OCI-LY3 (cell line): ENCODE results near the gene TSPO2.

Experiments used
- H2AFZ ChIP-seq: fragments of 200-600, 300-600 bp; shearing (Covaris generic); 2 replicates; pipeline ENCODE4 v1.6.0; 2014; ENCODE audit warnings: antibody characterized with exemption, low read depth, low read length
- H3K27ac ChIP-seq: fragments of 200-600, 300-600 bp; sonication (generic); 2 replicates; pipeline ENCODE4 v1.5.1; 2014; ENCODE audit warnings: mild to moderate bottlenecking, low read length, moderate library complexity, mixed read lengths
- H3K27me3 ChIP-seq: fragments of 200-600, 300-600 bp; sonication (generic); 2 replicates; pipeline ENCODE4 v1.6.1; 2014; ENCODE audit warnings: low read depth, low read length, mixed read lengths
- H3K36me3 ChIP-seq: fragments of 200-600, 300-600 bp; sonication (generic); replicated peaks from 2 replicates; pipeline ENCODE3; 2014; ENCODE audit warnings: low read depth, low read length, mixed read lengths
- H3K4me1 ChIP-seq: fragments of 300-600, 200-600 bp; sonication (generic); 2 replicates; pipeline ENCODE4 v1.6.1; 2014; ENCODE audit warnings: low read length, mixed read lengths
- H3K4me2 ChIP-seq: fragments of 200-600, 300-600 bp; sonication (generic); 2 replicates; pipeline ENCODE4 v1.6.1; 2014; ENCODE audit warnings: low read length, mixed read lengths
- H3K4me3 ChIP-seq: fragments of 300-600, 200-600 bp; sonication (generic); 2 replicates; pipeline ENCODE4 v1.5.1; 2014; ENCODE audit warnings: antibody characterized with exemption, mild to moderate bottlenecking, low read length, moderate library complexity
- H3K79me2 ChIP-seq: fragments of 300-600, 200-600 bp; shearing (Covaris generic); 2 replicates; pipeline ENCODE4 v1.6.1; 2014; ENCODE audit warnings: mild to moderate bottlenecking, low read length, mixed read lengths
- H3K9ac ChIP-seq: fragments of 300-600, 200-600 bp; shearing (Covaris generic); 2 replicates; pipeline ENCODE4 v1.6.0; 2014; ENCODE audit warnings: mild to moderate bottlenecking, low read length, moderate library complexity
- H3K9me3 ChIP-seq: fragments of 200-600, 300-600 bp; shearing (Covaris generic); 2 replicates; pipeline ENCODE4 v1.6.1; 2014; ENCODE audit warnings: low read length, mixed read lengths; ENCODE audit not compliant: insufficient read depth
- H4K20me1 ChIP-seq: fragments of 200-600, 300-600 bp; sonication (generic); 2 replicates; pipeline ENCODE4 v1.6.1; 2016; ENCODE audit warnings: low read length, mixed read lengths; ENCODE audit not compliant: insufficient read depth
- CTCF ChIP-seq: fragments of 200-600, 300-600 bp; sonication (generic); IDR thresholded peaks from 2 replicates; pipeline ENCODE4 v1.5.1; 2014; ENCODE audit warnings: antibody characterized with exemption, low read length, low read depth
- EZH2phosphoT487 ChIP-seq: fragments of 200-600 bp; shearing (Covaris generic); IDR thresholded peaks from 2 replicates; pipeline ENCODE4 v1.6.1; 2018; ENCODE audit warnings: antibody characterized with exemption, mixed run types, low read depth

Gene TSPO2

GRCh38 chr6:41042226-41043055, at the start of gene TSPO2:
TSS of gene TSPO2 (plus strand) at chr6:41042467. CDS start at chr6:41042986, 519 bp downstream.
- Histone ChIP-seq H3K4me2 (no peak within 1 kb of the TSS), H3K79me2 (no peaks in the 10 kb centered on the region)
- TF ChIP-seq EZH2phosphoT487 (no peak), CTCF (no peak)

GRCh38 chr6:40992746-40993145, 49.5 kb upstream of the TSPO2 start:
- Histone ChIP-seq H3K9ac (no peak overlapping the region), H2AFZ (no peak overlapping the region), H3K27ac (no peak overlapping the region), H3K36me3 (no peaks in the 10 kb centered on the region), H4K20me1 (no peaks in the 10 kb centered on the region), H3K27me3 (peaks cover 56% of the 10 kb centered on the region), H3K79me2 (no peaks in the 10 kb centered on the region), H3K4me3 (no peak overlapping the region), H3K9me3 (no peaks in the 10 kb centered on the region), H3K4me1 (0 out of 2 replicates have a peak, but pooled peaks cover 3% of the 10 kb centered on the region), H3K4me2 (no peak overlapping the region)
- no peak for TF ChIP-seq EZH2phosphoT487
- TF ChIP-seq CTCF, result no peak

More at GRCh38 chr6:41042226-41043055, at the start of gene TSPO2:
- no peaks in the 10 kb centered on the region for H4K20me1 ChIP-seq
- H3K27ac ChIP-seq, result no peak within 1 kb of the TSS
- H3K36me3 ChIP-seq, result no peaks in the 10 kb centered on the region
- H3K4me3 ChIP-seq, result no peak within 1 kb of the TSS
- peaks cover 18% of the 10 kb centered on the region for H3K4me1 ChIP-seq
- no peak within 1 kb of the TSS for H3K9ac ChIP-seq
- peaks cover 13% of the 10 kb centered on the region; the same call in 1 of the 2 replicates for H3K27me3 ChIP-seq
- no peaks in the 10 kb centered on the region for H3K9me3 ChIP-seq
- H2AFZ ChIP-seq, result no peak within 1 kb of the TSS

- H4K20me1 ChIP-seq, result no peaks in the 10 kb centered on the region
- no peak overlapping the region for H2AFZ ChIP-seq
- no peak overlapping the region for H3K27ac ChIP-seq
- H3K4me2 ChIP-seq, result no peak overlapping the region
- no peak overlapping the region for H3K4me3 ChIP-seq
- no peak for TF ChIP-seq CTCF
- TF ChIP-seq EZH2phosphoT487, result no peak
- H3K4me1 ChIP-seq, result peaks cover 10% of the 10 kb centered on the region
- peaks cover 29% of the 10 kb centered on the region for H3K27me3 ChIP-seq
- no peak overlapping the region for H3K9ac ChIP-seq
- no peaks in the 10 kb centered on the region for H3K79me2 ChIP-seq
- H3K36me3 ChIP-seq, result no peaks in the 10 kb centered on the region
- H3K9me3 ChIP-seq, result no peaks in the 10 kb centered on the region
These were observed 45.6 kb upstream of the TSPO2 start for GRCh38 chr6:40996591-40997233.

GRCh38 chr6:40997234-40997957, 44.9 kb upstream of the TSPO2 start:
- Histone ChIP-seq H4K20me1 (no peaks in the 10 kb centered on the region), H3K9me3 (no peaks in the 10 kb centered on the region), H3K36me3 (no peaks in the 10 kb centered on the region), H3K27ac (no peak overlapping the region), H2AFZ (no peak overlapping the region), H3K27me3 (peaks cover 29% of the 10 kb centered on the region), H3K4me3 (no peak overlapping the region), H3K4me2 (no peak overlapping the region), H3K79me2 (no peaks in the 10 kb centered on the region), H3K9ac (no peak overlapping the region), H3K4me1 (peaks cover 9% of the 10 kb centered on the region)
- no peak for TF ChIP-seq EZH2phosphoT487
- TF ChIP-seq CTCF, result no peak
